HG02973 (cell line): ENCODE measurements around the gene SUMF1.
"Not testable (repeated sequence)": the region's sequence is repeated elsewhere in the genome, so short reads cannot be mapped to it uniquely, and the experiment has no call there.

Source experiments
- ATAC-seq: cut with Tn5 transposase; IDR thresholded peaks from one replicate; pipeline ENCODE4 v1.9.1; 2021; ENCODE audit warnings: moderate library complexity; ENCODE audit not compliant: unreplicated experiment

The SUMF1 gene

DNA sequence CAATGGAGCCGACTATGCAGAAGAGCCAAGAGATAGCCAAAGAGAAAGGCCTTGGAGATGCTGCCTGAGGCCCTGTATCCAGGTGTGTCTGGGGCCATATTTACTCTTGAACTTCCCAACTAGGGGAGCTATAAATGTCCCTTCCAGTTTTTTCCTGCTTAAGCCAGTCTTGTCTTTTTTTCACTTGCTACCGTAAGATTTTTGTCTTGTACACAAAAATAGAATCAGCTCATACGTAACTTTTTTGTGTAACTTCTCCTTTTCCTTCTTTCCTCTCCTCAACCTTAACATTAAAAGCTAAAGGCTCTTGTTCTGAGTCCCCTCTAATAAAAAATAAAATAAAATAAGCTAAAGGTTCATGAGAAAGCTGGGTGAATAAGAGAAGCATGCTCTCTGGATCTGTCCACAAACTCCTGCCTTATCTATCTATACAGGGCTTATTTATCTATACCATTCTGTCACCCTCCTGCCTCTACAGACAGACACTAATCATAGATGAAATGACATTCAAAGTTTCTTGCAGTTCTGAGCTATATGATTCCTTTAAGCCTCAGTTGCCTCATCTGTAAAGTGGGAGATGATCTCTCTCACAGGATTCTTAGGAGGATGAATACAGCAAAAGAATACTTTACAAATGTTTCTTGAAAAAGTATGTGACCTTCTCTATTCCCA lies 4.6 kb downstream of the SUMF1 start:
- no peak for ATAC-seq

DNA sequence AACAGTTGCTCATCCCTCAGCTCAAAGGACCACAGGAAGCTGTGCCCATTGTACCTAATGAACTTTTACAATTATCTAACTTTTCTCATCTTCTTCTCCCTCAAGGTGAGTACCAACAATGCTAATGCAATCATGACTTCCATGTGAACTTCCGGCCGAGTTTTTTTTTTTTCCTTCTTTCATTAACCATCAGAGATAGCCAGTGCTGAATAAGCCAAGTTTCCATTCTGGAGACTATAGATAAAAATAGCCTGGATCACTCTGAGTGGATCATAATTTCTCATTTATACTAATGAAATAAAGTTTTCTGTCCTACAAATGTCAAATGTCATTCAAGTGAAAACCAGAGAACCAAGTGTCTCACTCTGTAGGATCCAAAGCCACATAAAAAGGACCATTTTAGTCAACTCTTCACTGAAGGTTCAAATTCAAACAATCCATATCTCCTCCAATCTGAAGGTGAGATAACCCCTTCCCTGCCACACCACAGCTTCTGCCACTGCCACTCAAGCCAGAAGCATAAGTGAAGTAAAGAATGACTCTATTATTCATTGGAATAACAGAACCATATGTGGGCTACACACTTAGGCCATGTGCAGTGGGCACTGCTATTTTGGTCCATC lies 5.5 kb downstream of the SUMF1 start:
- no peak for ATAC-seq

DNA sequence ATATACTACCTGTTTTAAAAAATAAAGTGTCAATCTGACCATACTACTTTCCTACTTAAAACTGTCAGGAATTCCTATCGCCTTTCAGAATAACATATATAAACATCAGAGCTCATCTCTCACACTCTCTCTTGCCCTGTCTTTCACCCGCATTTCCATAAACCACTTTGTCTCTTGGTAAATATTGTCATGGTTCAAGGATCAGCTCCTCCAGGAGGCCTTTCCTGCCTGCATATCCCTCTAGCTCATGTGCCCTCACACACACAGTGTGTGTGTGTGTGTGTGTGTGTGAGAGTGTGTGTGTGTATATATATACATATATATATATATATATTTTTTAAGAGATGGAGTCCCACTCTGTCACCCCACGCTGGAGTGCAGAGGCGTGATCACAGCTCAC lies 6.7 kb downstream of the SUMF1 start:
- ATAC-seq = no peak

DNA sequence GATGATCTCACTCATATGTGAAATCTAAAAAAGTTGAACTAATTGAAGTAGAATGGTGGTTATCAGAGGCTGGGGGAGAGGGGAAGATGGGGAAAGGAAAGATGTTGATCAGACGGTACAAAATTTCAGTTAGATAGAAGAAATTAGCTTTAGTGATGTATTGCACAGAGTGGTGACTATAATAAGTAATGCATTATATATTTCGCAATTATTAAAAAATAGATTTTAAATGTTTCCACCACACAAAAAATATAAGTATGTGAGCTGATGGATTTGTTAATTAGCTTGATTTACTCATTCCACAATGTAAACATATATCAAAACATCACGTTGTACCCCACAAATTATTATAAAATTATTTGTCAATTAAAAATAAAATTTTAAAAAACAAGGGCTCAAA lies 8.1 kb downstream of the SUMF1 start:
- no peak for ATAC-seq

DNA sequence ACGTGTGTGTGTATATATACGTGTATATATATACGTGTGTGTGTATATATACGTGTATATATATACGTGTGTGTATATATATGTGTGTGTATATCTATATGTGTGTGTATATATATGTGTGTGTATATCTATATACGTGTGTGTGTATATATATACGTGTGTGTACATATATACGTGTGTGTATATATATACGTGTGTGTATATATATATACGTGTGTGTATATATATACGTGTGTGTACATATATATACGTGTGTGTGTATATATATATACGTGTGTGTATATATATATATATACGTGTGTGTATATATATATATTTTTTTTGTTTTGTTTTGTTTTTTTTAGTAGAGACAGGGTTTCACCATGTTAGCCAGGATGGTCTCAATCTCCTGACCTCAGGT lies 10.3 kb downstream of the SUMF1 start:
- not testable (repeated sequence) for ATAC-seq

DNA sequence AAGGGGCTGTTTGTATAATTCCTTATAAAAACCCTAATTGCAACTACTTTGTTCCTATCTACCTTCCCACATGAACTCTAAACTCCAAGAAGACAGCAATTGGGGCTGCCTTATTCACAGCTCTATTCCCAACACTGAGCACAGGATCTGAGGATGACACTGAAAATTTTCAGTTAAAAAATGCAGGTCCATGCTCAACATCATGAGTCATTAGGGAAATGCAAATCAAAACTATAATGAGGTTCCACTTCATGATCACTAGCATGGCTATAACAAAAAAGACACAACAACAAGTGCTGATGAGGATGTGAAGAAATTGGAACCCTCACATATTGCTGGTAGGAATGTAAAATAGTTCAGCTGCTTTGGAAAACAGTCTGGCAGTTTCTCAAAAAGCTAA lies 12.9 kb downstream of the SUMF1 start:
- no peak for ATAC-seq

DNA sequence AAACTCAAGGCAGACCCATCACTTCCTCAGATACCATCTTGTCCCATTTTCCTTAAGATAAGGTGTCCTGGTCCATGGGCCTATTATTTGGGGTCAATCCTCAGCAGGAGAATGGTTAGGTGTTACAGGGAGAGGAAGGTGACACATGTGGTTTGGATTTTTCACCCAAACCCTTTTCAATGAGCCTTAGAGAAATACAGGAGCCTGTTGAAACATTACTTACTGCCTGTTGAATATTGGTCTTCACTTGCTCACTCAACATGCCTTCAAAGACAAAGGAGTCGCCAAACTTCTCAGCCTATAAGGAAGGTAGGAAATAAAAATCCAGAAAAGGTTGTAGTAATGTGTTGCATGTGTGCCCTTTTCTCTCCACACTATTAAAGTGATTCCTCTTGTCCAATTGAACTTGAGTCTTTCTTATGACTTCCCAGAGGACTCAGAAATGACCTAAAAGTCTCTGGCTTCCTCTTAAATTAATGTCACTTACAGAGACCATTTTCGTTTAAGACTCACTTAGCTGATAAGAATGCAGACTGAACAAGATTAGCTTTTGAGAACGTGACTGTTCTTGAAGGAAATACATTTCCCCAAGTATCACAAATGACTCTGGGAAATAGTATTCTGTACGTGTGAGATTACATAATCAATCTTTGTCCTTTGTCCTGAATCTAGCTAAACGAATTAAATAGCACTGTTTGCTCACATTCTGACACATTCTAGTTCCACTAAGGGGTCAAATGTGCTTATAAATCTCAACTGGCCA lies 17.8 kb downstream of the SUMF1 start:
- no peak for ATAC-seq

DNA sequence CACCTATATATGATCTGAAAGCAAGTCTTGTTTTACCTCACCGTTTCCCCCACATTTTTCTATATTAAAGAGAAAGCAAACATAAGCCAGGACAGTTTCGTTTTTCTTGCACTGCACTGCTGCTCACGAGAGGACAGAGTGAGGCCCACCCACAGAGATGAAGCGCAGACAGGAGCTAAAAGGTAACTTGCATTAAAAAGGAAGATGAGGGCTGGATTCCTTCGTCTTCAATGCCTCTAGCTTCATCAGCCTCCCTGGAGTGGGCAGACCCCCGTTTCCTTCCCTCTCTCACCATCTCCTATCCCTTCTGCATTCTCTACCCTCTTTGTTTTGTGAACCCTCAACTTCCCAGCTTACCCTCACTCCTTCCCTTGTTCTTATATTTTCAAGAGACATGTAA lies 18.9 kb downstream of the SUMF1 start:
- ATAC-seq = no peak

DNA sequence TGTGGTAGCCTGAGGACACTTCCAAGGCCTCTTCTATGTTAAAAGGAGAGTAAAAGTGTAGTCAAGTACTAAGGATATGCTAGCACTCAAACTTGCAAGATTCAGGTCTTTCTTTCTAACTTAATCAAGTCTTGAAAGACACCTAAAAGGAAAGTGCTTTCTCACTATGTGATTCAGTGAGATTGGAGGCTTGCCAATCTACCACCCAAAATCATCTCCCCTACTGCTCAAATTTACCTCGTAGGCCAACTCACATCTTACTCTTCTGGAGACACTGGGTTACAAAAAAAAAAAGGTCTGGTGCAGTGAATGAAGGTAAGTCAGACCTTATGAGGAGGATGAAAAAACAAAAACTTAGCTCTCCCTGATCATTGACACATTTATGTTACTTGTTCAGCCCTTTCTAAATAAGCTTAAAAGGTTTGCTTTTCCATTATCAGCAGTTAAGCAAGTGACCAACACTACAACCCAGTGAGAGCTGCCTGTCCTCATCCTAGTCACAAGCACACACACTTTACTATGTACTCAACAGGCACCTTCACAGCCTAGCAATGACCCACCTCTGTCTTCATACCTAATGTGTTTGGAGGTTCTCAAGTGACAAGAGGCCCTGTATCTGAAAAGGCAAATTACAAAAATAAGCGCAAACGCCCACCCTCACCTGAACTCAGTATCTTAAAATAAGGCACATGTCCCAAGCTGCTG lies 19.6 kb downstream of the SUMF1 start:
- ATAC-seq = no peak

DNA sequence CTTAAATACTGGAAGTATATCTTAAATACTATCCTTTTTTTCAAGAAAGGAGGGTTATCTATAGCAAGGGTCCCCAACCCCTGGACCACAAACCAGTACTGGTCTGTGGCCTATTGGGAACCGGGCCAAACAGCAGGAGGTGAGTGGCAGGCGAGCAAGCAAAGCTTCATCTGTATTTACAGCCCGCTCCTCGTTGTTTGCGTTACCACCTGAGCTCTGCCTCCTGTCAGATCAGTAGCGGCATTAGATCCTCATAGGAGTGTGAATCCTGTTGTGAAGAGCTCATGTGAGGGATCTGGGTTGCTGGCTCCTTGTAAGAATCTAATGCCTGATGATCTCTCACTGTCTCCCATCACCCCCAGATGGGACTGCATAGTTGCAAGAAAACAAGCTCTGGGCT lies 26.1 kb downstream of the SUMF1 start:
- ATAC-seq = no peak

DNA sequence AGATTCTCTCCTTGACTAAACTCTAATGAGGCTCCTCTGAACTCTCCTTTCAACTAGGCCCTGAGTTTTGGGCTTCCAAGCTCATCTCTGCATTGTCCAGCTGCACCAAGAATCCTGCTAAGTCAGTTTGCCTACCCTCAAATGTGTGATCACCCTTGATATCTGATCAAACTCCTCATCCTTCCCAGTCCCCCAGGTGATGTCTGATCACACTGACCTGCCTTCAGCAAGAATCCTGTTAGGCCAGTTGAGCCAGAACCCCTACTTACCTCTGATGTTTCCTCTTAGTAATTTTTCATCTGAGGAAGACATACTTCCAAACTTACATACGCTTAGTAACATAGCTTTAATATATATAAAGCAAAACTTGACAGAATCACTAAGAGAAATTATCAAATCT lies 28.8 kb downstream of the SUMF1 start:
- no peak for ATAC-seq

DNA sequence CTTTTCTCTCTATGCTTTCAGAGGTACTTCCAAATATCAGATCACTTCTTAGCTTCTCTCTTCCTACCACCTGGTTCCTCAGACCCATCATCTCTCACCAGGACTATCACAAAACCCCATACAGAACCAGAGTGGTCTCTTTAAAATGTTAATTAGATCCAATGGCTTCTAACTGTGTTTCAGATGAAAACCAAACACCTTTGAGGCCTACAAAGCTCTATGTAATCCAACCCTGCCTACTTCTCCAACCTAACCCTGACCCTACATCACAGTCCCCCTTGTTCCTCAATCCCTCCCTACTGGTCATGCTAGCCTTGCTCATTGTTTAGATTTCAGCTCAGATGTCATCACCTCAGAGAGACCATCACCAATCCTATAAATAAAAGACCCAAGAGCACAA lies 34.8 kb downstream of the SUMF1 start:
- ATAC-seq = no peak

DNA sequence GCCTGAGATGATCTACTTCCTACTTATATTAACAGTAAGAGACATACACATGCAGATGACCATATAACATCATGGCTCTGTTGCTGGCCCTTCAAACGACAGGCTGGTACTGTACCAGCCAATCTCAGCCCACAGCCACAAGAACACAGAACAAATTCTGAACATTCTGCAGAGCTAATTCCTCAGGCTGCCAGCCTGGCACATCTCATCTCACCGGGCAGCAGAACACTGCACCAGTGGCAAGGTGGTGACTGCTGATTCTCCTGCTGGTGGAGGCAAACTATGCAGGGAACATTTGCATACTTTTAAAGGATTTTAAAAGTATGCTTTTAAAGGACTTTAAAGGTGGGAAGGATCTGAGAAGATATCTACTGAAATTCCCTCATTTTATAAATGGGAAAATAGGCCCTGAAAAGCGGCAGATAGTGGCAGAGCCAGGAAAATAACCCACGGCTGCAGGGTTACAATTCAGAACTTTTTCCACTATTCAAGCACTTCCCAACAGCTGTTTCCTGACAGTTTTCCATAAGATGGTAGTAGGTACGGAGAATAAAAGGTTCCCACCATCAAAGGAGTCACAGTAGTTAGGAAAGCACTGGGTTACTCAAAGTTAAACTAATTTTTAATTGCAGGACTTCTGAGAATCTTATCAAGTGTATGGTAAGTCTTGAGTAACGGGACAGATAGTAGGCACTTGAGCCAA lies 37.3 kb downstream of the SUMF1 start:
- ATAC-seq = no peak

DNA sequence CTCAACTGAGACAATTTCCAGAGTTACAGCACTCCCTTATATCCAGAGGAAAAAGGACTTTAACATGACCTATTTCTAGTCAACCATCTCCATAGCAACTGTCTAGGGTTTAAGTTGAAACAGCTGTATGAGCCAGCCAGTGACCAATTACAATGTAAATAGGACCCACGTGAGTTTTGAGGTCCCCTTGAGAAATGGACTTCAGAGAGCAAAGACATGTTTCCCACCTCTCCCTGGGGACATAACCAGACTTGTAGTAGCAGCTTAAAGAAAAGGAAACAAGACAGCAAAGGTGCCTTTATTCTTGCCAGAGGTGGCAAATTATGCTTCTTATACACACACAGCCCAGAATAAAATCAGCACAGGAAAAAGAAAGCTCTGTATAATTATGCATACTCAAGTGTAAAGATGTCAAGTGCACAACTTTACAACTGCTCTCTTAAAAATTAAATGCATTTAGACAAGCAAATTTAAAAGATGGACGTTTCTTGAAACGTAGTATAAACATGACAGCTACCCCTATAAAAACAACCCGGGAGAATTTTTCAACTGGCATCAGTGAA lies 40.2 kb downstream of the SUMF1 start:
- peak; percentile 82 for ATAC-seq

DNA sequence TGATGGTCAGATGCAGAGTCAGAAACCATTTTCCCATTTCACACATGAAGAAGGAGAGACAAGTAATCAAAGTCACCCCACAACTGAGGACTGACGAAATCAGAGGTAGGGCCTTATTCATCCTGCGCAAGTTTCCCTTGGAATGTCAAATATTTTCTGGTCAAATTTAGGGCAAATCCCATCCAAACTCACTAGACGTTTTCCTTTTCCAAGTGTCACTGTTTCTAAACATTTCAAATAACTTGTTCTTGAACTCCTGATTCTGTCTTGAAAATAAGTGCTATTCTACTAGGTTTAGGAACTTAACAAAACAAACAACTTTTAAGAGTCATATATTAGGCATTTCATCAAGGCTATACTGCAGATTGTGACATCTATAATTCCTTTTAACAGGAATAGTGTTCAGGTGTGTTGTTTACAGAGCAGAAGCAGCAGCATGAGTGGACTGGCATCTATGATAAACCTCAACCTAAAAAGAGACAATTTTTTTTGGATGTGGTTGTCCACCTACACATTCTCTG lies 40.7 kb downstream of the SUMF1 start:
- no peak for ATAC-seq

DNA sequence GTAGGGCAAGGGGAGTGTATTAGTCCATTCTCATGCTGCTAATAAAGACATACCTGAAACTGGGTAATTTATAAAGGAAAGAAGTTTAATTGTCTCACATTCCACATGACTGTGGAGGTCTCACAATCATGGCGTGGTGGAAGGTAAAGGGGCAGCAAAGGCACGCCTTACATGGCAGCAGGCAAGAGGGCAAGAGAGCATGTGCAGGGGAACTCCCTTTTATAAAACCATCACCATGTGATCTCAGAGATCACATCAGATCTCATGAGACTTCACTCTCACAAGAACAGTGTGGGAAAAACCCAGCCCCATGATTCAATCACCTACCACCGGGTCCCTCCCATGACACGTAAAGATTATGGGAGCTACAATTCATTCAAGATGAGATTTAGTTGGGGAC lies 41.4 kb downstream of the SUMF1 start:
- no peak for ATAC-seq

DNA sequence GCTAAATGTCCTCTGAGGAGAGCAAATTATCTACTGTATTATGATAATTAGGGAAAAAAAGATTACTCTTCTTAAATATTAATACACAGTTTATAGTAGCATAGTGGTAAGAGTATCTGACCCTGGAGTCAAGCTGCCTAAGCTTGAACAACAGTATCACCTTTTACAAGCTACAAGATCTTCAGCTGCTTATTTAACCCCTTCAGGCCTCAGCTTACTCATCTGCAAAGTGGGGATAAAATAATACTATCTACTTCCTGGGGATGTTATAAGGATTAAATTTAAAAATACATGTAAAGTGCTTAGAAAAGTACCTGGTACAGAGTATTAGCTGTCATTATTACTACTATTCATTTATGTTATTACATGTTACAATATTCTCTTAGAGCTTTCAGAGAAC lies 42.0 kb downstream of the SUMF1 start:
- ATAC-seq = no peak

DNA sequence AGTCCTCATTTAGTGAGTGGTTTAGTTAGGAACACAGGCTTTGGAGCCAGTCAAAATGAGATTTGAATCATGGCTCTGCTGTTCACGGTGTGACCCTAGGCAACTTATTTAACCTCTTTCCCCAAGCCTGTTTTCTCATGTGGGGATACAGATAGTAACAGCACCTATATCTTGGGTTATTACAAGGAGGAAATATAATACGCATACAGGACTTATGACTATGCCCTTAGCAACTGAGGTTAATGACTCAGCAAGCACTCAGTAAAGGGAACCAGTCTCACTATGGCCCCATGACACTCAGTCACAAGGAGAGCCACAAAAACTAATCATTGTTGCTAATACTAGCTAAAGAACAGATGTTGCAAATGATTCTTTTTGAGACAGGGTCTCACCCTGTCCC lies 45.9 kb downstream of the SUMF1 start:
- ATAC-seq = peak; percentile 78

DNA sequence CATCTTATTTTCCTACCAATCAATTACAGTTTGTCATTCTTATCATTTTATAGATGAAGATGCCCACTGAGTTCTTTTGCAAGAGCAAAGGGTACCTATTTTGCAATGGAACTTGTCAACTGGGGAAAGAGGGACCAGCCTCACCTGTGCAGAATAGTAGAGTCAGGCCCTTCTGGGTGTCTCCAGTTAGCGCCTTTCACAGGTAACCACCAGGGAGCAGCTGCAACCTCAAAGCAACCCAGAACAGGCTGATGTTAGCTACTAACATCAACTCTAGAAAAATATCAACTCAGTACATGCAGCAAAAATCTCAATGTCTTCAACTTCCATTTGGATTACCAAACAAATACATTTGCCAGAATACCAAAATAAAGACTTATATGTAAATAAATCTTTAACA lies 47.1 kb downstream of the SUMF1 start:
- no peak for ATAC-seq

DNA sequence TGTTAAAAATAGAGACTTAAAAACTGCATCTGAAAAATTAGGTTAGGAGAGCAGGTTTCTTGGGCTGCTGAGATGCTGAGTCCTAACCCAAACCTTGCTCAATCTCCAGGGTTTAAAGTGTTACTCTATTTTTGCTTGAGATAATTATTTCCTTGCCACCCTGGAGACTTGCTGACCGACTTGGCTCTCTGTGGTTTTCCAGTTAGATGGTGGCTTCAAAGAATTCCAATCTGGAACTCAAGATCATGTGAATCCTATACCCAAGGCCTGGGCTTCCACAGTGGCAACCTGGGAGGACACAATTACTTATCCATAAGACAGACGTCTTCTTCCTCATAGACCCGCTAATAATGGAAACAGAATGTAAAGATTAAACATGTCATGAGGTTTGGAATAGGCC lies 47.7 kb downstream of the SUMF1 start:
- no peak for ATAC-seq

DNA sequence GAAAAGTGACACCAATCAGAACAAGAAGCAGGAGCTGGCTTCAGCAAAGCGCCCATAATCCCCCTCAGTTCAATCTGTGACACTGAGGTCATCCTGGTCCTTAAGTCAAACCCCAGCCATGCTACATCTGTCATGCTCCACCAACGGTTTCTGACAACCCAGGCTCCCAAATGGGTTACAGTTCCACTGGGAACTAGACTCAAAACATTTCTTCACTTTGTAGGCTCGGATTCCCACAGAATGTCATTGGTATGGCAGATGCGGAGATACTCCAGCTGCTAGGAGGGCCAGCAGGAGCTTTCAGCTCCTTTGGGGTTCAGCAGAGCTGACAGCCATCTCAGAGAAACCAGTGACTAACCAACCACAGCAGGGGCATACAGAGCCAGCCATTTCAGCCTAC lies 48.9 kb downstream of the SUMF1 start:
- no peak for ATAC-seq
